Neural progenitor cell (in vitro differentiated cells): ENCODE results near the gene CLDN15.
A peak's percentile ranks its signal among the peaks of the same experiment; 100 is the strongest.

Source experiments
- EZH2 ChIP-seq: fragments of 200-600 bp; sonication (generic); IDR thresholded peaks from 2 replicates; pipeline ENCODE4 v1.6.1; 2017; ENCODE audit warnings: antibody characterized with exemption, mild to moderate bottlenecking, moderate library complexity
- TF ChIP-seq, protein P1 (sequence below): fragments of 200-600 bp; sonication (generic); IDR thresholded peaks from 2 replicates; pipeline ENCODE4 v1.5.1; 2017; ENCODE audit warnings: antibody characterized with exemption, mild to moderate bottlenecking

DNA sequence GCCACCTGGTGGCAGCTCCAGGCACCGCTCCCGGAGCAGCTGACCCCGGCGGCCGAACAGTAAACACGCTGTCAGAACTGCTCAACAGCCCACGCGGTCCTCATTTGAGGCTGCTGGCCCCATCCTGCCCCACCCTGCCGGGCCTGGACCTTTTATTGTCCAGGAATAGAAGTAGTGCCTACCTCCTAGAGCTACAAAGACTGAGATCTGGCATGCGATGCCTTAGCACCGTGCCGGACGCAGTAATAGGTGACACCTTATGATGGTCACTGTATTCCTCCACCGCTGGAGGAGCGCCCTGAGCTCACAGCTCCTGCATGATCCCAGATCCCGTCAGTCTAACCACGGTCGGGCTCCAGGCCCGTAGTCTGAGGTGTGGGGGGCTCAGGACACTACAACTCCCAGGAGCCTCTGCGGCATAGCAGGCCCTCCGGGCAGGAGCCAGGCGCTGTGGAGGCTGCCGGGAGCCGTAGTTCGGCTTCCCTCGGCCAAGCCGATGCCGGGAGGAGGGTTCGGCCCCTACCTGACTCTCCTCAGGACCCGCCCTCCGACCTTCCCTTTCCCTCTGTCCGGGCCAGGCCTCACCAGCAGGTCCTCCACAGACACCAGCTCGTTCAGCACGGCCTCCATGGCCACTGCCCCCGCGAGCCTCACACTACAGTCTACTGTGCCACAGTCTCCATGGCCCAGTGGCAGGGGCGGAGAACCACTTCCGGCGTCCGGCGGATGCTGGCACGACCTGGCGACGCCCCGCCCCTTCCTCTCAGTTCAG lies 7.0 kb upstream of the CLDN15 start, which contains the start of gene FIS1:
- TF ChIP-seq, protein P1, sequence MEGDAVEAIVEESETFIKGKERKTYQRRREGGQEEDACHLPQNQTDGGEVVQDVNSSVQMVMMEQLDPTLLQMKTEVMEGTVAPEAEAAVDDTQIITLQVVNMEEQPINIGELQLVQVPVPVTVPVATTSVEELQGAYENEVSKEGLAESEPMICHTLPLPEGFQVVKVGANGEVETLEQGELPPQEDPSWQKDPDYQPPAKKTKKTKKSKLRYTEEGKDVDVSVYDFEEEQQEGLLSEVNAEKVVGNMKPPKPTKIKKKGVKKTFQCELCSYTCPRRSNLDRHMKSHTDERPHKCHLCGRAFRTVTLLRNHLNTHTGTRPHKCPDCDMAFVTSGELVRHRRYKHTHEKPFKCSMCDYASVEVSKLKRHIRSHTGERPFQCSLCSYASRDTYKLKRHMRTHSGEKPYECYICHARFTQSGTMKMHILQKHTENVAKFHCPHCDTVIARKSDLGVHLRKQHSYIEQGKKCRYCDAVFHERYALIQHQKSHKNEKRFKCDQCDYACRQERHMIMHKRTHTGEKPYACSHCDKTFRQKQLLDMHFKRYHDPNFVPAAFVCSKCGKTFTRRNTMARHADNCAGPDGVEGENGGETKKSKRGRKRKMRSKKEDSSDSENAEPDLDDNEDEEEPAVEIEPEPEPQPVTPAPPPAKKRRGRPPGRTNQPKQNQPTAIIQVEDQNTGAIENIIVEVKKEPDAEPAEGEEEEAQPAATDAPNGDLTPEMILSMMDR: peak; percentile 89
- TF ChIP-seq EZH2: no peak
